NCI-H1930 (cell line): ENCODE results near the gene CEMIP.

Experiments used
- DNase-seq, 2 experiments: peaks; one replicate each; lab custom pipeline; 2025; lab: John Stamatoyannopoulos, UW

CEMIP gene

DNA sequence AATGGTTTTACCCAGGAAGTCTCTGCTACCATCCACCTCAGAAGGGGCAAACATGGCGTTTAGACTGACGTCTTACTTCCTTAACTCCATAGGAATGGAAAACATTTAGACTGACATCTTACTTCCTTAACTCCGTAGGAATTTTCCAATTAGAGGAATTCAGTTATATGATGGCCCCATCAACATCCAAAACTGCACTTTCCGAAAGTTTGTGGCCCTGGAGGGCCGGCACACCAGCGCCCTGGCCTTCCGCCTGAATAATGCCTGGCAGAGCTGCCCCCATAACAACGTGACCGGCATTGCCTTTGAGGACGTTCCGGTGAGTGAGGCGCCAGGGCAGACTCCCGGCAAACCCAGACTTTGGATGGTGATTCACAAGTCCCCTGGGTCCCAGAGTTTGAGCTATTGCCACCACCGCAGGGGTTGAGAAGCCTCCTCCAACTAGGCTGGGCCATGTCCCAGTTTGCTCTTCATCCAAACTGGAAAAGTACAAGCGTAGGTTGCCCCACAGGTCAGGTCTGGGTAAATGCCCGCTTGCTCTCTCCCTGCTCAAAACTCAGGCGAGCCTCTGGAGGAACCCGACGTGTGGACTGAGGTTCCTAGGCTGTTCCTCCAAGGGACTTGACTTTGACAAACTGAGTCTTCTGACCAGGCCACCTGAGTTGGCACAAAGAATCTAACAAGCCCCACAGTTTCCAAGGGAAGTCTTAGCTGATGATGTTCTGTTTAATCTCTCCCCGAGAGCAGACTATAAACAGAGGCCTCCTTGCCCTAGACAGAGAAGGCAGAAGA, 152.7 kb downstream of the CEMIP start:
- no peak for DNase-seq

- DNase-seq: no peak
Observed at GRCh38 chr15:80932513-80932815, 153.3 kb downstream of the CEMIP start.

GRCh38 chr15:80932989-80933388, 153.8 kb downstream of the CEMIP start:
- DNase-seq: no peak

DNA sequence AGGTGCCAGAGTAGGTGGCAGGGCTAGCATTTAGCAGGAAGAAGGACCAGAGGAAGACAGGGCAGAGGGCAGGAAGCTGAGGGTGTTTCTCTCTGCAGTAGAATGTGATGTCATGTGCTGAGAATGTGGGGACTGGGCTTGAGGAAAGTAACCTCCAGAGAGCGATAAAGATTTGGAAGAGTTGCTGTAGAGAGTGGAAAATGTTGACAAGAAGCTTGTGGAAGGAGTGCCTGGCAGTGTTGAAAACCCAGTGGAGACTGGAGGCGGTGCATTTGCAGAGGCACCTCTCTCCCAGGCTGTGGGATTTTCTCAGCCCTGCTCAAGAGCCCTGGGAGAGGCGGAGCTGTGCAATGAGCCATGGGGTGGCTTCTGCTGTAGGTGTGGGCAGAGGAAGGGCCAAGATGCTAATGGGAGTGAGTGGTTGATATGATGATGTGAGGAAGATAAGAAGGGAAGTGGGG, 155.6 kb downstream of the CEMIP start:
- DNase-seq: no peak

GRCh38 chr15:80936288-80937078, 157.3 kb downstream of the CEMIP start:
- no peak for DNase-seq

GRCh38 chr15:80937718-80938117, 158.5 kb downstream of the CEMIP start:
- DNase-seq: no peak

DNA sequence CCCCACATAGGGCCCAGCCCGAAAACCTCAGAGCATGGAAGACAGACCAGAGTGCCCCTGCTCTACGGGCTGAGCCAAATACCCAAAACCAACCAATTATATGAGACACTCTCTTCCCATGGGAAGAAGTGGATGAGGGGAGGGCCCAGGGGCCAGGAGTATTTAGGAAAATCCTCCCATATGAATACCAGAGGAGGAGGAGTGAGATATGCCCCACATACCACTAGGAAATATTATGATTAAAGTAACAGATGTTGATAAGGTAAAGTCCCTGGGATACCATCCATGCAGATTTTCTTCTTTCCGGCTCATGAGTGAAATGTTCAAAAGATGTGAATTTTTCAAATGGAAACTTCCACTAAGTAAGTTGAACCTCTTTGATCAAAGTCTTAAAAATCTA, 160.0 kb downstream of the CEMIP start:
- no peak for DNase-seq

DNA sequence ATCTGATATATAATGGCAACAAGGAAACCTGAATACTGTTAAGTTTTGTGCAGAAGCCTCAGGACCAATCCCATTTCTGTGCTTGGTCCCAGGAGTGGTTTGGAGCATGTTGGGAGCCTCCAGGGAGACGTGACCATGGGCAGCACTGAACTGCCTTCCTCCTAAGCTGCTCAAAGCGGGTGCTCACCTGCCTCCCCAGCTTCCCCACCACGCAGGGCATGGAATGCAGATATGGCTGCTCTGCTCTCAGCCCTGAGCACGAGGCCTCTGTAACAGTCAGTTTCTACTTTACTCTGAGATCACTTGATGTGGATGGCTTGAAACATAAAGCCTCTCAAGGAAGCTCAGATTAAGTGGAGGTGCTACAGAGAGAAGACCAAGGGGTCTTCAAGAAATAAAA, 161.2 kb downstream of the CEMIP start:
- no peak for DNase-seq

- DNase-seq: no peak
Observed at GRCh38 chr15:80940851-80941250, 161.7 kb downstream of the CEMIP start.

- no peak for DNase-seq
Observed at GRCh38 chr15:80942266-80942665, 163.1 kb downstream of the CEMIP start.

GRCh38 chr15:80942746-80943565, 163.8 kb downstream of the CEMIP start:
- DNase-seq: no peak

GRCh38 chr15:80944818-80945217, 165.6 kb downstream of the CEMIP start:
- no peak for DNase-seq

DNA sequence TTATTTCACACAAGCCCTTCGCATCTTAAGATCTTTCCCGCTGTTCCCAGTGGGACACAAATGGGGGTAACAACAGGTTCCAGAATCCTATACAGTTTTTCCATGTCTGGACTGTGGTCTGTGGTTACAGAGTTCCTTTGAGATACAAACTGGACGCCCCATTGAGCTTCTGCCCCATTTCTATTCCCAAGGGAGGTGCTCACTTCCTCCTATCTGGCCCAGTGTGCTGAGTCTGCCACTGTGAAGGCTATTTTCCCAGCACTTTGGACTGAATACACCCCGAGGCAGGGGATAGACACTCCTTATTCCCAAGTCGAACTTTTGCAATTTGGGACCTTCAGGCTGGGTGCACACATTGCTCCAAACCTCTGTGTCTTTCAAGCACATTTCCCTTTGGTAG, 166.4 kb downstream of the CEMIP start:
- DNase-seq: no peak

DNA sequence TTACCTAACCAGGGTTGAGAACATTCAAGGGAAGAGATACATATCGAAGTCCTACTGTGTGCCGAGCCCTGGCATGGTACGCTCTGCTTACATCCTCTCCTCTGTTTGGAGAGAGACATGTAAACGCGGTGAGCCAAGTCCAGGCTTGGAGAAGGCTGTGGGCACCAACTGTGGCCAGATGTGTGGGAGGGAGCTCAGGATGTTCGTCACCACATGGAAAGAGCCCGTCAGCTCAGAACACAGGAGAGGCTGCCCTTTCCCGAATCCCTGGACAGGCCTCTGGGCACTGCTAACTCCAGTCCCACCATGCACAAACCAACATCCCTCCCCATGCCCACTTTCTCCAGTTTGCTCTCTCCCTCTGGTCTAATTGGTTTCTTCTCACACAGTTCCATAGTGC, 167.4 kb downstream of the CEMIP start:
- DNase-seq: no peak

DNA sequence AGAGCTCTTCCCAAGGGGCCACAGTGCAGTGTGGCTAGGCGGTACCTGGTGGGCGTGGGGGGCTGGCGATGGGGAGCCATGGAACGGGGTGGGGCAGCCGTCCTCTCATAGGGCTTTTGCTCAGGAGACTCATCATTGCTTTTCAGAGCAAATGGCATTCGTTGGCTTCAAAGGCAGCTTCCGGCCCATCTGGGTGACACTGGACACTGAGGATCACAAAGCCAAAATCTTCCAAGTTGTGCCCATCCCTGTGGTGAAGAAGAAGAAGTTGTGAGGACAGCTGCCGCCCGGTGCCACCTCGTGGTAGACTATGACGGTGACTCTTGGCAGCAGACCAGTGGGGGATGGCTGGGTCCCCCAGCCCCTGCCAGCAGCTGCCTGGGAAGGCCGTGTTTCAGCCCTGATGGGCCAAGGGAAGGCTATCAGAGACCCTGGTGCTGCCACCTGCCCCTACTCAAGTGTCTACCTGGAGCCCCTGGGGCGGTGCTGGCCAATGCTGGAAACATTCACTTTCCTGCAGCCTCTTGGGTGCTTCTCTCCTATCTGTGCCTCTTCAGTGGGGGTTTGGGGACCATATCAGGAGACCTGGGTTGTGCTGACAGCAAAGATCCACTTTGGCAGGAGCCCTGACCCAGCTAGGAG, 169.6 kb downstream of the CEMIP start:
- DNase-seq: no peak

- DNase-seq: no peak
Observed at GRCh38 chr15:80949756-80950155, 170.6 kb downstream of the CEMIP start.

GRCh38 chr15:80950291-80951078, 171.3 kb downstream of the CEMIP start:
- no peak for DNase-seq

GRCh38 chr15:80951941-80952340, 172.8 kb downstream of the CEMIP start:
- no peak for DNase-seq

- no peak for DNase-seq
Observed at GRCh38 chr15:80953001-80953952, 174.1 kb downstream of the CEMIP start.
